H1 (cell line): ENCODE results near the gene C12orf42. TPM values are rescaled to one million over a fixed set of nuclear protein-coding genes. Genes with fewer than 3 reads are reported as not detected.

Experiments
- CTCF ChIP-seq, 3 experiments: IDR thresholded peaks; 1 replicate in 2 of 3; 2 replicates in 1 of 3; pipeline versions ENCODE4 v1.5.1 to v1.6.1; 2011; ENCODE audit warnings: low read length in 3 of 3, mild to moderate bottlenecking in 3 of 3, inconsistent platforms in 2 of 3, low read depth in 1 of 3, moderate library complexity in 1 of 3; ENCODE audit not compliant: insufficient read depth in 1 of 3; ENCODE audit errors: control extremely low read depth in 1 of 3
- polyA plus RNA-seq, 7 experiments: library from polyadenylated mRNA; depleted of rRNA in 3 of 7; stranded (reverse) in 5 of 7; unstranded in 2 of 7; fragments of >200 nt in 5 of 7; fragments of 200-250 nt in 2 of 7; gene quantifications; 1 replicate in 5 of 7; 2 replicates in 1 of 7; 4 replicates in 1 of 7; pipeline versions ENCODE4 v1.2.1 to v1.2.3, GENCODE V29; 2011 to 2013; ENCODE audit warnings: missing spikeins in 2 of 7, mixed read lengths in 2 of 7
- total RNA-seq: library from RNA; stranded (reverse); fragmentation: NEBNext Ultra II Directional; extraction: Animal tissue kit (Norgen Biotek cat#: 25700); gene quantifications from 2 replicates; pipeline ENCODE4 v1.2.1, GENCODE V29; 2021

C12orf42 gene
- total and polyA plus RNA-seq, 2 of the 8 experiments (the other 6 are each of a cell fraction or from before 2014, with no cell fraction given) = 0.05 TPM; not detected in 1

DNA sequence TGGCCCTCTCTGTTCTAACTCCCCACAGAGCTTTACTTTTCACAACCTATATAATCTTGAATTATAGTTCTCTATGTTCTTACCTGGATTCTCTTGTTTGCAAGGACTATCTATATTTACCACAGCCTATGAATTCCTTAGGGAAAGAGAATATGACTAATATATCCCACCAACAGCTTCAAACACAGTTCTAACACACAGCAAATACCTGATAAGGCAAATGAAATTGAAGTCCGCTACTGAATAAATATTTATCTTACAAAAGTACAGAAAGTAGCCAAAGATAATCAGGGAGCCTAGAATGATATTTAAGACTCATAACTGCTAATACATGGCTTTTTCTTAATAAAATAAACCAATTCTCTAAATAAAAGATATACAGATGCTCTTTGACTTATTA lies 165.1 kb downstream of the C12orf42 start (continued):
- no peak for TF ChIP-seq CTCF (IDR thresholded peaks at IDR 0.05; ENCODE audit: control extremely low read depth in 1 of 3, insufficient read depth in 1 of 3, low read depth in 1 of 3, low read length in 3 of 3)
